Ishikawa (cell line): ENCODE results near the gene ASL.

Experiments used
- CEBPB ChIP-seq: IDR thresholded peaks from 2 replicates; pipeline ENCODE4 v1.6.1; 2012
- CREB1 ChIP-seq: IDR thresholded peaks from 2 replicates; pipeline ENCODE4 v1.6.1; 2012; ENCODE audit warnings: low read depth
- EGR1 ChIP-seq: IDR thresholded peaks from 2 replicates; pipeline ENCODE4 v1.6.1; 2012
- EP300 ChIP-seq: IDR thresholded peaks from 2 replicates; pipeline ENCODE4 v1.6.1; 2012; ENCODE audit warnings: borderline replicate concordance
- MAX ChIP-seq: IDR thresholded peaks from 2 replicates; pipeline ENCODE4 v1.6.1; 2012
- RAD21 ChIP-seq: IDR thresholded peaks from 2 replicates; pipeline ENCODE4 v1.6.1; 2012; ENCODE audit warnings: low read depth
- REST ChIP-seq: IDR thresholded peaks from 2 replicates; pipeline ENCODE4 v1.6.1; 2012; ENCODE audit warnings: low read depth, mild to moderate bottlenecking
- TAF1 ChIP-seq: IDR thresholded peaks from 2 replicates; pipeline ENCODE4 v1.6.1; 2012; ENCODE audit warnings: low read depth, mild to moderate bottlenecking
- TCF12 ChIP-seq: IDR thresholded peaks from 2 replicates; pipeline ENCODE4 v1.6.1; 2012; ENCODE audit warnings: low read depth
- USF1 ChIP-seq: IDR thresholded peaks from 2 replicates; pipeline ENCODE4 v1.6.1; 2012
- YY1 ChIP-seq: IDR thresholded peaks from 2 replicates; pipeline ENCODE4 v1.6.1; 2012; ENCODE audit warnings: low read depth
- ZBTB7A ChIP-seq: IDR thresholded peaks from 2 replicates; pipeline ENCODE4 v1.6.1; 2012; ENCODE audit warnings: low read depth

- TF ChIP-seq RAD21 (no peak), REST (no peak), EP300 (no peak), CEBPB (no peak), EGR1 (no peak), MAX (no peak), TAF1 (no peak), CREB1 (no peak), YY1 (no peak), ZBTB7A (no peak), USF1 (no peak), TCF12 (no peak)
These were observed 63.6 kb downstream of the ASL start for GRCh38 chr7:66138994-66139752.
